GM19035 (cell line): ENCODE results near the gene CSRNP3.

Experiments
- ATAC-seq: cut with Tn5 transposase; IDR thresholded peaks from one replicate; pipeline ENCODE4 v1.9.1; 2021; ENCODE audit not compliant: unreplicated experiment

The CSRNP3 gene, protein sequence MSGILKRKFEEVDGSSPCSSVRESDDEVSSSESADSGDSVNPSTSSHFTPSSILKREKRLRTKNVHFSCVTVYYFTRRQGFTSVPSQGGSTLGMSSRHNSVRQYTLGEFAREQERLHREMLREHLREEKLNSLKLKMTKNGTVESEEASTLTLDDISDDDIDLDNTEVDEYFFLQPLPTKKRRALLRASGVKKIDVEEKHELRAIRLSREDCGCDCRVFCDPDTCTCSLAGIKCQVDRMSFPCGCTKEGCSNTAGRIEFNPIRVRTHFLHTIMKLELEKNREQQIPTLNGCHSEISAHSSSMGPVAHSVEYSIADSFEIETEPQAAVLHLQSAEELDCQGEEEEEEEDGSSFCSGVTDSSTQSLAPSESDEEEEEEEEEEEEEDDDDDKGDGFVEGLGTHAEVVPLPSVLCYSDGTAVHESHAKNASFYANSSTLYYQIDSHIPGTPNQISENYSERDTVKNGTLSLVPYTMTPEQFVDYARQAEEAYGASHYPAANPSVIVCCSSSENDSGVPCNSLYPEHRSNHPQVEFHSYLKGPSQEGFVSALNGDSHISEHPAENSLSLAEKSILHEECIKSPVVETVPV

DNA sequence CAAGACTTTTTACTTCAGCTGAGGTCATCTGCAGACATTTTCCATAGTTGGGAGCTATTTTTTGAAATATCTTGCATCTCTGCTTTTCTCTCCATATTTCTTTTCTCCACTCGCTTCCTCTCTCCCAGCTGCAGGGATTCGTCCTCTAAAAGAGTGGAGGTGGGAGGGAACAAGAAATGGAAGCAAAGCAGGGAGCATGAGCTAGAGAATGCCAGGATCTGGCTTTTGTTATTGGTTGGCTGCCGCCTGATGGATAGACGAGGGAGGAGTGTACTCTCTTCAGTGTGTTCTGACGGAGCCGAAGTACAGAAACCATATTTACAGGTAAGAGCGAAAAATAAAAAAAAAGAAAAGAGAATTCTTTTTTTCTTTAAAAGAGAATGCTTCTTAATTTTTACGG is at the start of gene CSRNP3:
Gene CSRNP3, plus strand, starts transcription at position 282 of the 400 bp plus-strand sequence. CDS start 125,368 bp downstream, outside the sequence.
- ATAC-seq = no peak

GRCh38 chr2:165420231-165420630 is 49.3 kb upstream of the CSRNP3 start:
- no peak for ATAC-seq

- ATAC-seq = no peak
These were observed 46.4 kb upstream of the CSRNP3 start for GRCh38 chr2:165423081-165423480.

DNA sequence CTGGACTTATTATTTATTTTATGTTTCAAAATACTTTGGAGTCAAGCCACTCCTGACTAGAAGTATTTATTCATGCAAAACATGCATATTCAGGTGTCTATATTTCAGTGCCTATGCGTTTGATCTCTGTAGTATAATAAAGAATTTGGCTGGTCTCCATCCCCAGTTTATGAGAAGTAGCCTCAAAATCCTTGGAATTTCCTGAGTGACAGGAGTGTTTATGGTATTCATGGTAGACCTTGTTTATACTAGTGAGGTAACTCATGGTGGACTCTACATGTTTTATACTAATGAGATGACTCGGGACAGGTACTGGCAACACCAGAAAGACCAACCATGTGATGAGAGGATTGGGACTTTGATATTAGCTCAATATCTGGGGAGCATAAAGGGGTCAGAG is 43.9 kb upstream of the CSRNP3 start:
- ATAC-seq = no peak

GRCh38 chr2:165427686-165428085 is 41.8 kb upstream of the CSRNP3 start:
- ATAC-seq = no peak

DNA sequence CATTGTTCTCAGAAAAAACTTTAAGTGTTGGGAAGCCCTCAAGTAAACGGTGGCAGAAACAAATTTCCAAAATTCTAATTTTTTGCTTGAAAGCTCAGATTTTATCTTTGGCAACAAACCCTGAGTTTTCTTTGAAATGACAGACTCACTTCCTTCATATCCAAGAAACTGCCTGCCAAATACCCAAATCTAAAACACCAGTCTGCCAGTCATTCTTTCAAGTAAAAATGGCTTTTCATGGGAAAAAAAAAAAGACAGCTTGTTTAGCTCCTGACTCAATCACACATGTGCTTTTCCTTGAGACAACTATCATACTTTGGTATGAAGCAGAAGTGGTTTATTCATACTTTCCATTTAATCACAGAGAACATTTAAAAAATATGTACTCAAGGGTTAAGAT is 40.6 kb upstream of the CSRNP3 start:
- ATAC-seq = no peak

DNA sequence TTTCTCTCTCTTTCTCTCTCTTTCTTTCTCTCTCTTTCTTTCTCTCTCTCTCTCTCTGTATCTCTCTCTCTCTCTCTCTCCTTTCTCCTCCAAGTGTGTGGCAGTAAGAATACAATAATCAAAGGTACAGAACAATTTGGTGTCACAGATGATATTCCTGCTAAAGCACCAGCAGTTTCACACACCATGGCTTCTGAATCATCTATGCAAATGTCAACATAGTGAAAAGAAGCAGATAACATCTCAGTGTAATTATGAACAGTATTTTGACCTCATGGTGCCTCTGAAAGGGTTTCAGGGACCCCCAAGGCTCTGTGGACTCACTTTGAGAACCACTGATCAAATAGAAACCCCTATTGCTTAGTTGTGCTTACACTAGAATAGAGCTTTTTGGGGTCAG is 38.5 kb upstream of the CSRNP3 start:
- no peak for ATAC-seq

DNA sequence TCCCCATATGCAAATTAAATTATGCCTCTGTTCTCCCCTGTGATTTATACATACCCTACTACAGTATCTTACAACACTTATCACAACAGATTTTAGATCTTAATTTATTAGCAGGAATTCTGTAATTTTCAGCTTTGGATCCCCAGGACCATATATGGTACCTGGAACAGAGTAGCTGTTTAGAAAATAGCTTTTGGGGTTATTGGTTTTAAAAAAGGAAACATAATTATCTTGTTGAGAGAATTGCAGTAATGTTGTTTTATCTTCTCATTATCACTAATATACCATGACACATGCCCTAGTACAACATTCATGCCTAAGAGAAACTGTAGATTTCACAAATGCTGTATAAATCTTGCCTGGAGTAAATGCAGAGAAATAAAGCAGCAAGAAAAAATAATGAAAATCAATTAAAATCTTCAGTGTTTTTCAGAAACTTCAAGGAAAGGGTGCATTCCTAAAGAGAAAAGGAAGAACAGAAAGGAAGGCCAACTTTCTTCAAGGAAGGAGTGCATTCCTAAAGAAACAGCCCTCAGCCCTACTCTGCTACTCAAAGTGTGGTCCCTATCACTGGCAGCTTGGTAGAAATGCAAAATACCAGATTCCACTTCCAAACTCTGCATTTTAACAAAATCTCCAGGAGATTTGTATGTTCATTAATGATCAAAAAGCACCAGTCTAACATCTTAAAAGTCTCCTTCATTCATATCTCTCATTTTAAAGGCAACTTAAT is 37.1 kb upstream of the CSRNP3 start:
- ATAC-seq = no peak

- no peak for ATAC-seq
These were observed 34.5 kb upstream of the CSRNP3 start for GRCh38 chr2:165434865-165435496.

GRCh38 chr2:165435611-165436010 is 33.9 kb upstream of the CSRNP3 start:
- no peak for ATAC-seq

DNA sequence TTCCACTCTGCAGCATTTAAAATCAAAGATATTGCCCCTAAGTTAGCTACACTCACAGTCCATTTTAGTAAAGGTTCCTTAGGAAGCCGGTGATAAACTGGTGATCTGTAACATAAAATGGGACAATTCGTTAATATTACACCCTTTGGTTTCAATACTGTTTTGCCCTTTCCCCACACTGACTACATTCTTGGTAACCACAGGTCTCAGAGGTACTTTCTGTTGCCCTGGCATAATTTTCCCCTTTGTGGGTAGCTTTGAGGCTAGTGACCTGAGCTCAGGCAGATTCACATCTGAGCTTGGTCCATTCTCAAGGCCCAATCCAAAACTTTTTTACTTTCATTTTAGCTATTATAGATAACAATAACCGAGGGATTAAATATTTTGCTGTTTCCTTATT is 32.9 kb upstream of the CSRNP3 start:
- no peak for ATAC-seq

- no peak for ATAC-seq
These were observed 29.1 kb upstream of the CSRNP3 start for GRCh38 chr2:165440367-165440766.

DNA sequence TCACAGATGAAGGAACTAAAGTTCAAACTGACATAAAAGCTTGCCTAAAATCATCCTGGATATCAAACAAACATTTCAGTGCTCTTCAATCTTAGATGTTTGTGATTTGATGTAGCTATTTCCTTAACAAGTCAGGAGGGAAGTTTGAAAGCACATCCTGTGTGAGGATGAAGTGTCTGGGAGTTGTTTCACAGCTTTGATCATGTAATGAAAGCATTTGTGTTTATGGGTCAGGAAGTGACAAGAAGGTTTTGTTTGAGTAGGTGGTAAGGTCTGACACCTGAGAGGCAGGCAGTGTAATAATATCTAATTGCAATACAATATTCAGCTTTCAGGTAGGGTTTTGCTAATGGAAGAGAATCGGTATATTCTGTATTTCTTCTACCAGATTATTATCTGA is 26.0 kb upstream of the CSRNP3 start:
- ATAC-seq = no peak

- ATAC-seq = no peak
These were observed 21.1 kb upstream of the CSRNP3 start for GRCh38 chr2:165448406-165448805.

DNA sequence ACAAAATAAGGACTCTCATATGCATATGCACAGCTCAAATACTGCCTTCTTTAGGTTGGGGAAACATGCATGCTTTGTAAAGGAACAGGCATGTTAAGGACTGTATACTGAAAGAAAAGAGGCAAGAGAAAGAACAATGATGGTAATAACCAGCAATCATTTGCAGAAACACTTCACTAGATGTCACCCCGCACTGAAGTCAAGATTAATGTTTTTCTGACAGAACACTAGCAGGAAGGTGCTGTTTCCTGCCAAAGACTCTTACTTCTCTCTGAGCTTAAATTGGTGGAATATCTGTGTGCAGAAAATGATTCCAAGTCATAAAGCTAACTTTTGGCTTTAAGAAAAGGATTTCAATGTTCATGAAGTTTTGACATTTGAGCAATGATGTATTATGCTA is 19.3 kb upstream of the CSRNP3 start:
- ATAC-seq = no peak

DNA sequence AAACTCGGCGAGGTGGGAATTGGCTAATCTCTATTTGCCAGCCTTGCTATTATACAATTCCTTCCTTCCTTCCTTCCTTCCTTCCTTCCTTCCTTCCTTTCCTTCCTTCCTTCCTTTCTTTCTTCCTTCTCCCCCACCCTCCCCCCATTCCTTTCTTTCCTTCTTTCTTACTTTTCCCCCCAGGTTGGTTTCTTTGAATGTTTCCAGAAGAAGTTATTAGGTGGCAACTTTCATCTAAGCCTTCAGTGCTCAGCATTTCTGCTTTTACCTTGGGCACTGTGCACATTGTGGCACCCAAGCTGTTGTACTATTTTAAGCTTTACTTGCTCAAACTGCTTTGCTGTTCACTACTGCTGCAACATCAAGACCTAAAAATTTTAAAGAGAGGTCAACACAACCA is 17.2 kb upstream of the CSRNP3 start:
- ATAC-seq = no peak

DNA sequence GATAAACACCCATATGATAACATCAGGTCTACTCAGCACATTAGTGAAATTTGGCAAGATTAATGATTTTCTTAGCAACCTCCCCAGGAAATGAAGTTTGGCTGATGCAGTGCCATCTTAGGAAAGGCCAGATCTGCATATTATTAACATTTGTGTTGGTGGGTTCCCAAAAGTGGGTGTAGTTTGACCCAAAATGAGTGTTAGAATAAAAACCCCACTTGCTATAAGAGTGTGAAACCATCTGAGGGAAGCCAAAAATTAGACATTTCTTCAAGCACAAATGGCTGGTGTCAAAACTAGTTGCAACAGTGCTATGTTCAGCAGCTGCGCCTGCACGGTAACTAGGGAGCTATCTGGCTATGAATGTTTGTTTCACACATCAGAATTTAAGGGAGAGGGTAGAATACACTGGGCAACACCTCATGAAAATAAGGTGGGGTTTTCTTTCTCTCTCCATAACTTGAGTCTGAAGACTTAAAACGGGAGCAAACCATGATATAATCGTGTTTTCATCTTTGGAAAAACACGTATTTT is 15.9 kb upstream of the CSRNP3 start:
- ATAC-seq = no peak

GRCh38 chr2:165454905-165455304 is 14.6 kb upstream of the CSRNP3 start:
- no peak for ATAC-seq

DNA sequence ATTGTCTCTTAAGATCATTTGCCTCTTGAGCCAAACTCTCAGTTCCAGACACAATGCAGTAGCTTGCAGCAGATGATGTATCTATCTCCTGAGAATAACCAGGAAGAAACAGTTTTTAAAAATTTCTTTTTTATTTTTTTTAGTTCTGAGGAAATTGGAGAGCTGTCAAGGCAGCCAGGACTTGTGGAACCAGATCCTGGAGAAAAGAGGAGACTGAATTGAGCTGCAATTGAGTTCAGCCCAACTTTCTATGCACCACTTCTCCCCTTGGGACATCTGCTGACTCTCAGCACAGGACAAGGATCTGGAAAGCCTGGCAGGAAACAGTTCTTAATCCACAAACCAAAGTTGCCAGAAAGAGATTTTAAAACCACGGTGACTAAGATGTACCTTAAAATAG is 13.5 kb upstream of the CSRNP3 start:
- ATAC-seq = no peak

- ATAC-seq = no peak
These were observed 7.1 kb upstream of the CSRNP3 start for GRCh38 chr2:165462443-165462842.

- no peak for ATAC-seq
These were observed 3.1 kb upstream of the CSRNP3 start for GRCh38 chr2:165466386-165466785.
